Raji (cell line): ENCODE results near the gene LMF1.

Experiments used
- POLR2A ChIP-seq: IDR thresholded peaks from 2 replicates; pipeline ENCODE4 v1.6.1; 2011; ENCODE audit warnings: low read depth, low read length, control low read depth; ENCODE audit not compliant: insufficient read depth

LMF1 gene

GRCh38 chr16:991345-991744 lies 20.6 kb upstream of the LMF1 start:
- TF ChIP-seq POLR2A: no peak

GRCh38 chr16:990516-991291 lies 19.9 kb upstream of the LMF1 start:
- no peak for TF ChIP-seq POLR2A

- no peak for TF ChIP-seq POLR2A
Observed at GRCh38 chr16:989354-989814, 18.6 kb upstream of the LMF1 start.

- TF ChIP-seq POLR2A: no peak
Observed at GRCh38 chr16:988471-989353, 17.9 kb upstream of the LMF1 start.

GRCh38 chr16:987906-988305 lies 17.1 kb upstream of the LMF1 start:
- TF ChIP-seq POLR2A: no peak

- TF ChIP-seq POLR2A: no peak
Observed at GRCh38 chr16:986925-987582, 16.3 kb upstream of the LMF1 start.

GRCh38 chr16:986411-986810 lies 15.6 kb upstream of the LMF1 start:
- no peak for TF ChIP-seq POLR2A

GRCh38 chr16:985646-986400 lies 15.0 kb upstream of the LMF1 start:
- TF ChIP-seq POLR2A: no peak

GRCh38 chr16:984736-985636 lies 14.2 kb upstream of the LMF1 start:
- TF ChIP-seq POLR2A: no peak

- TF ChIP-seq POLR2A: no peak
Observed at GRCh38 chr16:984121-984694, 13.4 kb upstream of the LMF1 start.

GRCh38 chr16:983044-984030 lies 12.6 kb upstream of the LMF1 start:
- TF ChIP-seq POLR2A: no peak
